ENCODE measurements around the gene ZFPM1.
"Not testable (repeated sequence)": the region's sequence is repeated elsewhere in the genome, so short reads cannot be mapped to it uniquely, and the experiment has no call there.

Gene ZFPM1

GRCh38 chr16:88468275-88469129, 15.4 kb downstream of the ZFPM1 start:
- DNase-seq = peak; percentile 40

- DNase-seq = no peak
These were observed 16.7 kb downstream of the ZFPM1 start for GRCh38 chr16:88469615-88470395.

DNA sequence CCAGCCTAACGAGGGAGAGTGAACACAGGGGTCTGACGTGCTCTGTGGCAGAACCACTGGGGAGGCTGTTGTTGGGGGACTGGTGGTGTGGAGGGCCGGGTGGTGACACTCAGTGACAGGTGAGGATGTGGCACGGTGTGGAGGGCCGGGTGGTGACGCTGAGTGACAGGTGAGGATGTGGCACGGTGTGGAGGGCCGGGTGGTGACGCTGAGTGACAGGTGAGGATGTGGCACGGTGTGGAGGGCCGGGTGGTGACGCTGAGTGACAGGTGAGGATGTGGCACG, 17.3 kb downstream of the ZFPM1 start:
- not testable (repeated sequence) for DNase-seq

- DNase-seq = not testable (repeated sequence)
These were observed 17.6 kb downstream of the ZFPM1 start for GRCh38 chr16:88470696-88471095.

DNA sequence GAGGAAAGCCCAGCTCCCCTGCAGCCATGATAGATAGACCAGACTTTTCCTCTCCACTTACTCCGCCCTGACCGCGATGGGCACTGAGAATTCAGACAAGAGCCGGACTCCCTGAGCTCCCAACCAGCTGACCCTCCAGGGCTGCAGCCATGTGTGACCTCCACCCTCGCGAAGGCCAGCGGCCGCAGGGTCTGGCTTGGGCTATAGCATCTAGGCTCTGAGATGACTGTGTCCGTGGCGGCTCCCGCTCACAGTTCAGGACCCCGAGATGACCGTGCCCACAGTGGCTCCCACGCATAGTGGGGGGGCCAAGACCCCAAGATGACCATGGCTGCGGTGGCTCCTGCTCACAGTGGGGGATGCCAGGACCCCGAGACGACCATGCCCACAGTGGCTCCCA, 18.0 kb downstream of the ZFPM1 start:
- no peak for DNase-seq

- DNase-seq = no peak
These were observed 18.5 kb downstream of the ZFPM1 start for GRCh38 chr16:88471575-88471974.

- DNase-seq = no peak
These were observed 19.0 kb downstream of the ZFPM1 start for GRCh38 chr16:88472069-88472468.

GRCh38 chr16:88472637-88473205, 19.6 kb downstream of the ZFPM1 start:
- DNase-seq = no peak

GRCh38 chr16:88473666-88474534, 20.8 kb downstream of the ZFPM1 start:
- DNase-seq = no peak

GRCh38 chr16:88475037-88475436, 22.0 kb downstream of the ZFPM1 start:
- DNase-seq = no peak

- DNase-seq = no peak
These were observed 23.1 kb downstream of the ZFPM1 start for GRCh38 chr16:88476203-88476602.

- DNase-seq = no peak
These were observed 23.8 kb downstream of the ZFPM1 start for GRCh38 chr16:88476817-88477397.

- DNase-seq = no peak
These were observed 24.8 kb downstream of the ZFPM1 start for GRCh38 chr16:88477631-88478519.

GRCh38 chr16:88478889-88479792, 26.1 kb downstream of the ZFPM1 start:
- DNase-seq = no peak

- no peak for DNase-seq
These were observed 27.0 kb downstream of the ZFPM1 start for GRCh38 chr16:88479793-88480760.

GRCh38 chr16:88480829-88481228, 27.7 kb downstream of the ZFPM1 start:
- DNase-seq = no peak

- DNase-seq = no peak
These were observed 28.8 kb downstream of the ZFPM1 start for GRCh38 chr16:88481851-88482250.

DNA sequence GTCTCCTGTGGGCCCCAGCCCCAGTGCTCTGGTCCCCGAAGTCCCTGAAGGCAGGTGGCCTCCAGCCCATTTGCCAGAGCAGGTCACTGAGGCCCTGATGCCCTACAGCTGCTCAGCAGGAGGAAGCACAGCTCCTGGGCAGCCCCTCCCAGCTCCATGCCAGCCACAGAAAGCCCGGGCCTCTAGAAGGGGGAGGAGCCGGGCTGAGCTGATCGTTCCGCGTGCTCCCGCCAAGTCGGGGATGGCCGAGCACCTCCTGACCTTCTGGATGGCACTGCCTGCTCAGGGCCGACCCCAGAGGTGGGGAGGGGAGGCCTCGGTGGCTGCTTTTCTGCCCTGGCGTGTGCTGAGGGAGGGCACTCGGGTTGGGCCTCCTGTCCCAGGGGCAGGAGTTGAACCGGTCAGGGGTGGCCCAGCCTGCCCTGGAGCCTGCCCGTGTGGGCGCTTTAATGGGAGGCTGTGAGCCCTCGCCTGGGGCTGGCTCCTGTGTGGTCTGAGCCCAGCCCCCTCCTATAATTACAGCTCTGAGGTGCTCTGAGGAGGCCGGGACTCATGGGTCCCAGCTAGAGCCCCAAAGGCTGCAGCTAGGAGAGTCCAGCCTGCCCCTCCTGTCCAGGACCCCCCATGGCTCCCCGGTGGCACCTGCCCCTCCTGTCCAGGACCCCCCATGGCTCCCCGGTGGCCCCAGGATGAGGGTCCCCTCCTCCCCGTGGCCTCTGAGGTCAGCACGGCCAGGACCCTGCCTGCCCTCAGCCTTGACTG, 29.7 kb downstream of the ZFPM1 start:
- DNase-seq = no peak

GRCh38 chr16:88483392-88483641, 30.2 kb downstream of the ZFPM1 start:
- DNase-seq = no peak

Measured in DMS 273 treated with DMSO at 0.1 percent for 48 hours (cell line).